Measurements from ENCODE around the gene LRBA. TPM values are rescaled to one million over a fixed set of nuclear protein-coding genes. Genes with fewer than 3 reads are reported as not detected.

LRBA gene
- total and polyA plus RNA-seq, 4 donors: 8.2 to 69.8 (median 32.8) TPM

- H3K27me3 ChIP-seq (ENCODE audit: control insufficient read depth in 4 of 4, insufficient read depth in 4 of 4, low read length in 3 of 4): no peaks in the 10 kb centered on the region
- no peaks in the 10 kb centered on the region for H3K36me3 ChIP-seq (ENCODE audit: control insufficient read depth in 4 of 4, insufficient read depth in 3 of 4, low read depth in 1 of 4, low read length in 3 of 4)
- H3K9ac ChIP-seq (ENCODE audit: low read depth in 1 of 2, low read length in 2 of 2): no peak overlapping the region
- TF ChIP-seq GABPA (IDR thresholded peaks at IDR 0.05 in 1 of 2, conservative IDR thresholded peaks at IDR 0.05 in 1 of 2) (no peak), FOXA2 (IDR thresholded peaks at IDR 0.05) (no peak), RAD21 (IDR thresholded peaks at IDR 0.05) (no peak), JUND (IDR thresholded peaks at IDR 0.05) (no peak), ATF3 (IDR thresholded peaks at IDR 0.05) (no peak), SP1 (IDR thresholded peaks at IDR 0.05) (no peak), TAF1 (conservative IDR thresholded peaks at IDR 0.05) (no peak), RXRA (IDR thresholded peaks at IDR 0.05) (no peak), REST (IDR thresholded peaks at IDR 0.05) (no peak), MAX (IDR thresholded peaks at IDR 0.05) (no peak)
- no peak overlapping the region for H3K27ac ChIP-seq (ENCODE audit: low read depth in 1 of 2, low read length in 2 of 2)
- H3K4me1 ChIP-seq (ENCODE audit: control insufficient read depth in 4 of 4, insufficient read depth in 4 of 4, low read length in 3 of 4): no peaks in the 10 kb centered on the region
- H3K9me3 ChIP-seq (ENCODE audit: control insufficient read depth in 4 of 4, low read length in 3 of 4): peaks cover 0 to 2% (median 0%) of the 10 kb centered on the region in 4 donors
- DNase-seq (ENCODE audit: low spot score): no peak
- 48% methylated on average over 2 of the region's 2 CpGs for WGBS
- H3K4me3 ChIP-seq (ENCODE audit: low read depth in 1 of 3, low read length in 3 of 3): no peak overlapping the region
Measured at GRCh38 chr4:150395872-150396271, 619.2 kb downstream of the LRBA start.

GRCh38 chr4:150394046-150394445 lies 621.0 kb downstream of the LRBA start:
- Histone ChIP-seq H3K4me3 (ENCODE audit: low read depth in 1 of 3, low read length in 3 of 3) (no peak overlapping the region), H3K9ac (ENCODE audit: low read depth in 1 of 2, low read length in 2 of 2) (no peak overlapping the region), H3K27ac (ENCODE audit: low read depth in 1 of 2, low read length in 2 of 2) (no peak overlapping the region), H3K27me3 (ENCODE audit: control insufficient read depth in 4 of 4, insufficient read depth in 4 of 4, low read length in 3 of 4) (no peaks in the 10 kb centered on the region), H3K9me3 (ENCODE audit: control insufficient read depth in 4 of 4, low read length in 3 of 4) (peaks cover 0 to 2% (median 0%) of the 10 kb centered on the region in 4 donors), H3K4me1 (ENCODE audit: control insufficient read depth in 4 of 4, insufficient read depth in 4 of 4, low read length in 3 of 4) (no peaks in the 10 kb centered on the region), H3K36me3 (ENCODE audit: control insufficient read depth in 4 of 4, insufficient read depth in 3 of 4, low read depth in 1 of 4, low read length in 3 of 4) (no peaks in the 10 kb centered on the region)
- no peak for TF ChIP-seq REST (IDR thresholded peaks at IDR 0.05)
- TF ChIP-seq HNF4G (IDR thresholded peaks at IDR 0.05): no peak
- no peak for TF ChIP-seq FOXA2 (IDR thresholded peaks at IDR 0.05)
- no peak for TF ChIP-seq YY1 (IDR thresholded peaks at IDR 0.05)
- no peak for TF ChIP-seq FOXA1 (IDR thresholded peaks at IDR 0.05)
- TF ChIP-seq TAF1 (conservative IDR thresholded peaks at IDR 0.05): no peak
- no peak for TF ChIP-seq RXRA (IDR thresholded peaks at IDR 0.05)
- no peak for TF ChIP-seq JUND (IDR thresholded peaks at IDR 0.05)
- DNase-seq (ENCODE audit: low spot score): no peak

All from liver (tissue), 9 donors.